ENCODE results near the gene LPO.

Gene LPO

DNA sequence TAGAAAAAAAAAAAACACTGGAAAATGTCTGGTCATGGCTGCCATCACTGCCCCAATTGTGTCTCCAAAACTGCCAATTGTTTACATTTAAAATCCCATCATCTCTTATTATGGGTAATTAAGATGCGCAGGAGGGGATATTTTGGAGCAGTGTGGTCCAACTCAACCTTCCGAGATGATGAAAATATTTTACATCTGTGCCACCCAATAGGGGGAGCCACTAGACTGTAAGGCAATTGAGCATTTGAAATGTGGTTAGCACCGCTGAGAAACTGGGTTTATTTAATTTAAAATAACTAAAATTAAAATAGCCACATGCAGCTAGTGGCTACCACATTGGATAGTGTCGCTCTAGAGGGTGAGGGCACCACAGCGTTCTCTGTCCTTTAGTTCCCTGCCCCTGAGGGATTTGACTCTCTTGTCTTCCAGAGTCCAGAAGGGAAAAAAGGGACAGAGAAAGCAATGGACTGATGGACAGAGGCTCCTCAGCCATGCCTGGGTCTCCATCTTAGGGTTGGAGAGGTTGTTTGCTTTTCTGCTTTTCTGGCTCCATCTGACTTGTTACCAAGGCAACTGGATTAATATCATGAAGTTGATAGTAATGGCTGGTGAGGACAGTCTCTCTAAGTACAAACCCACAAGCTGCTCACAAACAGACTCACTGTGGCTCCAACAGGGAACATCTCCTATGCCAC lies 38.9 kb downstream of the LPO start:
- no peak for DNase-seq (ENCODE audit: low read depth in 3 of 3, low spot score in 1 of 3)

DNA sequence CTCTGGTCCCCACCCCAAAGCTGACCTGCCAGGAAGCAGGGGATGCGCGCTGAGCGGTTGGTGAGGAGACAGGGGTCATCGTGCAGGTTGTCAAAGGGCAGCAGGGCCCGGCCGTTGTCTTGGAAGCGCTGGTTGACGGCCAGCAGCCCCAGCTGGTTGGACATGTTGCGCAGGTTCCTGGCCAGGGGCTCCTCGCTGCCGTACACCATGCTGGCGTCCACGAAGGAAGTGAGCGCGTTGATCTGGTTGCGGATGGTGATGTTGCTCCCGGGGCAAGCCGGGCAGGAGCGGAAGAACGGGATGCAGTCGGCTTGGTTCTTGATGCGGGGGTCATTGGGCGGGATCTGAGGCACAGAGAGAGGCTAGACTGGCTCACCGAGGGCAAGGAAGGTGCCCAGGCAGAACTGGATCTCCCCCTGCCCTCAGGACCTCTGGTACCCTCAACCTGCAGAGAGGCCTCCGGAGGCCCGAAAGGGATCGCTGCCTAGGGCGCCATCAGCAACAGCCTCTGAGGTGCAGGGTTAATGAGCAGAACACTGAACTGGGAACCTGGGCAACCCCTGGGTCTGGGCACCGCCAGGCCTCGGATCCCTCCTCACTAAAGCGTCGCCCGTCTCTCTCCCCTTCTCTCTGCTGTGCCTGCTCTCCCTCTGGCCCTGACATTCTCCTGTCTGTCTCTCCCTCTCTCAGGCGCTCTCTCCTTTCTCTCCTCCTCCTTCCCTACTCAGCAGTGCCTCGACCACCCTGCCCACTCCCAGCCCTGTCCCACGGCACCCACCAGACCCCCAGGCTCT lies 39.6 kb downstream of the LPO start:
- DNase-seq (ENCODE audit: low read depth in 3 of 3, low spot score in 1 of 3): no peak

DNA sequence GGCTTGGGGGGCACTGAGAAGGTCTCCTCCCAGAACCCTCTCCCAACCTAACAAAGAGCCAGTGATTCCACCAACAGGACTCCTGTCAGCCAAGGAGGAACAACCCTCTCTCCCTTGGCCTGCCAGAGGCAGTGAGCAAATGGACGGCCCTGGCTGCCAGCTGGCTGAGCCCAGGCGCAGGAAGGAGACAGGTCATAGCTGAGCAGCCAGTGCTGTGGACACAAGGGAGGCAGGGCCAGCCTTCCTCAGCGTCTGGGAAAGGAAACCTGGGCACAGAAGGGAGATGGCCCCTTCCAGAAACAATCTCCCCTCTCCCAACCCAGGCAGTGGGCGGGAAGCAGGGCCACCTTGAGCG lies 40.3 kb downstream of the LPO start:
- DNase-seq (ENCODE audit: low read depth in 3 of 3, low spot score in 1 of 3): no peak

DNA sequence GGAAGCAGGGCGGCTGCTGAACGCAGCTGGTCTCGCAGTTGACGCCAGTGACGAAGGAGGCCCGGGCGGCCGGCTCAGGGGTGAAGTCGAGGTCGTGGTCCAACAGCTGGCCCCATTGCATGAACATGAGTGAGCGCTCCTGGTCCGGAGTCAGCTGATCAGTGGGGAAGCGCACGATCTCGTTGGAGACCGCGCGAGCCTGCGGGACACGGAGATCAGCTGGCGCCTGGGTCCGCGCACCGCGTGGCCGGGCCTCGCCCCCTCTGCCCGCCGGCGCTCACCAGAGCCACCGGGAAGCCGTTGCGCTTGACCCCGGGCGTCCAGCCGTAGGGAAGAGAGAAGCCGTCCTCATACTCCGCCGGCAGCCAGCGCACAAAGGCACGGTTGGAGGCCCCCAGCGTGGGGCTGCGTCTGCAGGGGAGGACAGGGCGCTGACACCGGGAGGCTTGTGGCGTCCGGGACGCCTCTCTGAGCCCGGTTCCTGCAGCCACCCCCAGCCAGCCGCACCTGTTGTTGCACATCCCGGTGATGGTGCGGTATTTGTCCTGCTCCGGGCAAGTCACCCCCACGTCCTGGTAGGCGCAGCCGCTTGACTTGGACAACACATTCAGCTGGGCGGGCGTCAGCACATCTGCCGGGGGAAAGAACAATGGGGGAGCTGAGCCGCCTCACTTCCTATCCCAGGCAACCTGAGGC lies 40.8 kb downstream of the LPO start:
- no peak for DNase-seq (ENCODE audit: low read depth in 3 of 3, low spot score in 1 of 3)

DNA sequence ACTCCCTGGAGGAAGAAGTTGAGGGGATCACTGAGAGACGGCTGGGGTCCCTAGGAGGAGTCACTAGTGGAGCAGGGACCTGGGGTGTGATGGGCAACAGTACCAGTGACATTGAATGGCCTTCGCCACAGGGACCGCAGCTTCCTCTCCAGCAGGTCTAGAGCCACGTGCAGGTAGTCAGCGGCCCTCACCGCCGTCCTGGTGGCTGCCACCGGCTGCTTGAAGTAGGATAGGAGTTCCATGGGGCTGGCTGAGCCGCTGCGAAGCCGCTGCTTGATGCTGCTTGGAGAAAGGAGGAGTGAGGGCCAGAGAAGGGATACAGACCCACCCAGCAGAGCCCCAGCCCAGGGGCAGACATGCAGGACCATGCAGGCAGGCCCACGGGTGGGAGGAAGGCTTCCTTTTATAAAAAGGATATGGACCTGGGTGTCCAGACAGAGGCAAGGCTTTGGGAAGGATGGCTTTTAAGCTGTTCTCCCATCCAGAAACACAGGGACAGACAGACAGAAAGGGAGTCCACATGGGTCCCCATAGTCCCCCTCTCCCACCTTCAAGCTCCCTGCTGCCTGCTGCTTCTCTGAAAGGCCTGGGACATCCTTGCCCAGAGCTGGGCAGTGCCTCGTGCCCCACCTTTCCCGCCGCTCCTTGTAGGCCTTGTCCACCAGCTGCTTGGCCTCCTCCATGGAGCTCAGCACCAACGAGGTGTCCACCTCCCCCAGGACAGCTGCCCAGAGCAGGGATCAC lies 41.5 kb downstream of the LPO start:
- DNase-seq (ENCODE audit: low read depth in 3 of 3, low spot score in 1 of 3): no peak

DNA sequence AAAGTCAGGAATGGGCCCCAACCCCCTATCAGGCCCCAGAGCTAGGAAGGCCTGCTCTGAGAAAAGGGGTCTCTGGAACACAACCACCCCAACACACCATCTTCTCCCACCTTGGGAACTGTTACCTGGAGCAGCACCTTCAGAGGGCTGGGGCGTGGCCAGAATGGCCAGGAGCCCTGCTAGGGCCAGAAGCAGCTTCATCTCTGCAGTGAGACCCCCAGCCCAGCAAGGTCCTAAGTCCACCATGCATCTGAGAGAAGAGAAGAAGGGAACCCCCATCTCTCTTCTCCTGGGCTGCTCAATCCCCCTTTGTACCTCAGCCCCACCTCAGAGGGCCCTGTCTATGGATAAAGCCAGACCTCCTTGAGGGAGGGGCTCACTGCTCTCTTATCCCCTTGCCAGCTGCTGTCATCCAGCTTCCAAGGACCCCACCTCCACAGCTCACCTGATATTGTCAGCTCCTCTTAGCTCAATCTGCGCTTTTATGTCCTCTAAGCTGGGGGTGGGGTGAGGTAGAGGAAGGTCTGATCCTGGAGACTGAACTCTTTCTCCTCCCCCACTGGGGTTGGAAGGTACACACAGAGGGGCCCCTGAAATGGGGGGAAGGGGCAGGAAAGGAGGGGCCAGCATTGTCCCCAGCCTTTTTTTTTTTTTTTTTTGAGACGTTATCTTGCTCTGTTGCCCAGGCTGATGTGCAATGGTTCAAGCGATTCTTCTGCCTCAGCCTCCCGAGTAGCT lies 42.3 kb downstream of the LPO start, which contains the start of gene MPO:
Gene MPO, minus strand, starts transcription at position 456 of the 738 bp plus-strand sequence. Its CDS starts 177 bp downstream, at position 279.
- no peak for DNase-seq (ENCODE audit: low read depth in 3 of 3, low spot score in 1 of 3)

DNA sequence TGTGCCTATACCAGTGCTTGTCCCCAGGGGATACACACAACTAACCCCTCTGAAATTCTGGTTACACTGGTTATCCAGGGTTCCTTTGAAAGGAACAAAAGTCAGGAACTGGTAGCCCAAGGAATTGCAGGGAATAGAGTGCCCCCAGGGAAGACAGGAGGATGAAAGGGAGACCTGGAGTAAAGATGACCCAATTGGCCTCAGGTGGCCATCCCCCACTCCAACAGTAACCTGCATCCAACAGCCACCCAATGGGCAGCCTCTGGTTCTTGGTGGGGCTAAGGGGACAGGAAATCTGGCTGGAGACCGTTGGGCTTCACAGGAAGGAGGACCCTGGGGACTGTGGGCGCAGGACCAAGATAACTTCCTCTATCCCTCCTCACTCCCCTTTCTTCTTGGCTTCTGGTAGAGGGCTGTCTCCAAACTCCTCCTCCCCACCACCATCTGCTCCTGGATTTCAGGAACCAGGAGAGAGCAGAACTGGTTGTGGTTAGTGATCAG lies 43.2 kb downstream of the LPO start:
- no peak for DNase-seq (ENCODE audit: low read depth in 3 of 3, low spot score in 1 of 3)

DNA sequence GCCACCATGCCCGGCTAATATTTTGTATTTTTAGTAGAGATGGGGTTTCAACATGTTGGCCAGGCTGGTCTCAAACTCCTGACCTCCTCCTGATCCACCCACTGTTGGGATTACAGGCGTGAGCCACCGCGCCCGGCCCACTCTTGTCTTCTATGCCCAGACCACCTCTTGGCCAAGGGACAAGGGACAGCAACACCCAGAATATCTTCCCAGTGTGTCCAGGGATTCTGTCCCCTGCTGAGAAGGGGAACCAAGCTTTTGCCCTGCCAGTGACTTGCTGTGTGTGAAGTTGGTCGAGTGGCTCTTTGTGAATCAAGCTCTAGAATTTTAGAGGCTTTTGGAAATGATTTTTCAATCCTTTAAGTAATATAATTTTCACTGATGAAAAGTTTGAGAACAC lies 44.1 kb downstream of the LPO start:
- no peak for DNase-seq (ENCODE audit: low read depth in 3 of 3, low spot score in 1 of 3)

DNA sequence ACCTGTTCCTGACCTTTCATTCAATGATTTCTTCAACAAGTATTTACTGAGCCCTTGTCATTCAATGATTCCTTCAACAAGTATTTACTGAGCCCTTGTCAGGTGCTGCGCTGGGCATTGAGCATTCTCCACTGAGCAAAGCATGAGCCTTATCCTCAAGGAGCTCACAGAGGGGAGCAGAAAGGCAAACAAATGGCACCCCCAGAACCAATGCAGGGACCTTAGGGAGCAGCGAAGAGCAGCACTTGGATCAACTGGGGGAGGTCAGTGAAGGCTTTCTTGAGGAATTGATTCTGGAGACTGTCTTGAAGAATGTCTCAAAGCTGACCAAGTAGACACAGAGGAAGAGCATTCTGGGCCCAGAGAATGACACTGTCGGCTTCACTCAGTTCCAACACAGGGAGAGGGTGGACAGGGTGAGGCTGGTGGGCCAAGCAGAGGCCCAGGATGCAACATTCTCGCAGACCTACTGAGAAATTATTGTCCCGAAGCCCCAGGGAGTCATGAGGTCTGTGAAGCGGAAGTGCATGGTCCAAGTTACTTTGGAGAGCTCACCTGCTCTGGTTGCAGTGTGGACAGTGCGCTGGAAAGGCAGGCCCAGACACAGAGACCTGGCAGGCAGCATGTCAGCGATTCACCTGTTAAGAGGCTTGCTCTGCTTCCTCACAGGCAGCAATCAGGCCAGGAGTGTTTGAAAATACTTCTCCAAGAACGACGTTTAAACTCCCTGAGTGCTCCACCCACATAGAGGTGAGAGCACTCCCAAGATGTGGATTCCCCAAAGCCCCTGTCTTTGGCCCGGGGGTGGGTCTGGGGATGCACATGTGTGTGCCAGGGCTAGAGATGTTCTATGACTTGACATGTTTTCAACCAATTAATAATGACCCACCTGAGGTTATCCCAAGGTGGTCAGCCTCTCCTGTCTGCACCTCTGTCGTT lies 45.6 kb downstream of the LPO start:
- no peak for DNase-seq (ENCODE audit: low read depth in 3 of 3, low spot score in 1 of 3)

DNA sequence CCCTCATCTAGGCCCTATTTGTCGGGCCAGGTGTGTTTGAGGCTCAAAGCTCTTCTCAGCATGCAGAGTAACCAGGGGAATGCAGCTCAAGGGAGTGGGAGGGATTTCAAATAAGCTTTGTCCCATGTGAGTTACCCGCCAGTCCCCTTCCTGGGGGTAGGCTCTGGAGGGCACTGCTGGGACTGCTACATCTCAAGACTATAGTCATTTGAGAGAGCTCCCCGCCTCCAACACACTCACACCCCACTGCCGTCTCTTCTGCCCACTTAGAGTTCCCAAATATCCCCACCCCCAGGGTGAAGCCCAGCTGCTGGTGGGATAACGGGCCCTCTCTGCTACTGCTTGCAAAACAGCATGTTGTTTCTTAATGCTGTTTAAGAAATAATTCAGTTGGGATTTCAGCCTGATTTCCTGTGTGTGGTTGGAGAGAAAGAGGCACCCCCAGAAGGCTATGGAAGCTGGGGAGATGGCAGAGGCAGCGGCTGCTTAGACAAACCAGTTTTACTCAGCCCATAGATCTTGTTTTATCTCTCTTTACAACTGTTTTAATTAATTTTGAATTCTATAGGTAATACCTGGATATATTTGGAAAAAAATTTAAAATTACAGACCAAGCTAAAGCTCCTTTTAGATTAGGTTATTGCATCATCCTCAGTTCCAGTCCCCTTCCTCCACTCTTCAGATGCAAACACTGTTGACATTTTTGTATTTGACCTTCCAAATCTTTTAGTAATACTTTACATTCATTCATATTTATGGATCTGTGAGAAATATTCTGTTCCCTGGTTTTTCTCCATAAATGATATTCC lies 46.4 kb downstream of the LPO start:
- no peak for DNase-seq (ENCODE audit: low read depth in 3 of 3, low spot score in 1 of 3)

DNA sequence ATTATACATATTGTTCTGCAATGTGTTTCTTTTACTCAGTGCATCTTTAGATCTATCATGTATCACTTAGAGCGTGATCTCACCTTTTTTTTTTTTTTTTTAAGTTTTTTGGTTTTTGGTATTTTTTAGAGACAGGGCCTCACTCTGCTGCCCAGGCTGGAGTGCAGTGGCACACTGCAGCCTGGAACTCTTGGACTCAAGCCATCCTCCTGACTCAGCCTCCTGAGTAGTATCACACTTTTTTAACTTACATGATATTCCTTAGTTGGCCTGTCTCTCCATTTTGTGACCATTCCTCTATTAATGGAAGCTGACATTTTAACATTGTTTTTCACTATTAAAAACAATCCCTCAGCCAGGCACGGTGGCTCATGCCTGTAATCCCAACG lies 47.0 kb downstream of the LPO start:
- no peak for DNase-seq (ENCODE audit: low read depth in 3 of 3, low spot score in 1 of 3)

DNA sequence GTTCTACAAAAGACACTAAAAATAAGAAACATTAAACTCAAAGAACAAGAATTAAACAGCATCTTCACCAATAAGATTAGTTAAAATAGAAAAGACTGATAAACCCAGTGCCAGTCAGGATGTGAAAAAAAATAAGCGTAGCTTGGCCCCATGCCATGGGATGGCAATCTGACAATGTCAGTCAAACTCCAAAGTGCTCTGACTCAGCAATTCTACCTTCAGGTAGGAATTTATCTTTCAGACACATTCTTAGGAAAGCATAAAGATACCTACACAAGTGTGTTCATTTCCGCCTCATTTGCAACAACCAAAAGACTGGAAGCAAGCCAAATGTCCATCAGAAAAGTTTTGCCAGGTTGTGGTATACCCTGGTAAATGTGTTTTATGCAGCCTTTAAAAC lies 51.5 kb downstream of the LPO start:
- no peak for DNase-seq (ENCODE audit: low read depth in 3 of 3, low spot score in 1 of 3)

DNA sequence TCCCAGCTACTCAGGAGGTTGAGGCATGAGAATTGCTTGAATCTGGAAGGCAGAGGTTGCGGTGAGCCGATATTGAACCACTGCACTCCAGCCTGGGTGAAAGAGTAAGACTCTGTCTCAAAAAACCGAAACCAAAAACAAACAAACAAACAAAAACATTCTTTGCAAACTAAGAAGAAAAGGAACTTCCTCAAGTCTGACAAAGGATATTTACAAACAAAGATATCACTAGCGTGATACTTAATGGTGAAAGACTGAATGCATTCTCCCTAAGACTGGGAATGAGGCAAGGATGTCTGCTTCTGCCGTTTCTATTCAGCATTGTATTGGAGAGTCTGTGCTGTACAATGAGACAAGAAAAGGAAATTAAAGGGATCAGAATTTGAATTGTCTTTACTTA lies 52.9 kb downstream of the LPO start:
- no peak for DNase-seq (ENCODE audit: low read depth in 3 of 3, low spot score in 1 of 3)

DNA sequence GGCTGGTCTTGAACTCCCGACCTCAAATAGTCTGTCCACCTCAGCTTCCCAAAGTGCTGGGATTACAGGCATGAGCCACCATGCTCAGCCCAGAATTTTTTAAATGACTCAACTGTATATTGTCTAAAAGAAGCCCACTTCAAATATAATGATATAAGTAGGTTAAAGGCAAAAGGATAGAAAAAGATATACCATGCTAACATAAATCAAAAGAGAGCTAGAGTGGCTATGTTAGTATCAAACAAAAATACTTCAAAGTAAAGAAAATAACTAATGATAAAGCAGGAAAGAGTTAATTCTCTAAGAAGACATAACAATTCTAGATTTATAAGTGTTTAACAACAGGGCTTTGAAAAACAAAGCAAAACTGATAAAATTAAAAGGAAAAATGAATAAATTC lies 55.6 kb downstream of the LPO start:
- DNase-seq (ENCODE audit: low read depth in 3 of 3, low spot score in 1 of 3): no peak

DNA sequence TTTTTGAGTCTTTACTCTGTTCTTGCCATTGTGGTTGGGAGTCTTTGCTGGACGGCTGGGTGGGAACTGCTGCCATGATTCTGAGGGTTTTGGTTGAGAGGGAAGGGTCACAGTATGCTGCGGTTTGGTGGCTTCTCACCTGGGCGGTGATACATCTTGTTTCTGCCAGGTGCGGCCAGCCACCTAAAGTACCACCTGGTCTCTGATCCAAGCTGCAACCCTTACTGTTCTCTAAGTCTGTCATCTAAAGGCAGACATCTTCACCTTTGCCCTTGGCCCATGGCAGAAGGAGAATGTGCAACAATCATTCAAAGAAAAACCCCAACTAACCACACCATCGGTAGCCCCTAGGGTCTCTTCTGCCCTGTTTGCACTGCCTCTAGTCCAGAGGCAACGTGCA lies 62.0 kb downstream of the LPO start:
- DNase-seq (ENCODE audit: low read depth in 3 of 3, low spot score in 1 of 3): no peak

DNA sequence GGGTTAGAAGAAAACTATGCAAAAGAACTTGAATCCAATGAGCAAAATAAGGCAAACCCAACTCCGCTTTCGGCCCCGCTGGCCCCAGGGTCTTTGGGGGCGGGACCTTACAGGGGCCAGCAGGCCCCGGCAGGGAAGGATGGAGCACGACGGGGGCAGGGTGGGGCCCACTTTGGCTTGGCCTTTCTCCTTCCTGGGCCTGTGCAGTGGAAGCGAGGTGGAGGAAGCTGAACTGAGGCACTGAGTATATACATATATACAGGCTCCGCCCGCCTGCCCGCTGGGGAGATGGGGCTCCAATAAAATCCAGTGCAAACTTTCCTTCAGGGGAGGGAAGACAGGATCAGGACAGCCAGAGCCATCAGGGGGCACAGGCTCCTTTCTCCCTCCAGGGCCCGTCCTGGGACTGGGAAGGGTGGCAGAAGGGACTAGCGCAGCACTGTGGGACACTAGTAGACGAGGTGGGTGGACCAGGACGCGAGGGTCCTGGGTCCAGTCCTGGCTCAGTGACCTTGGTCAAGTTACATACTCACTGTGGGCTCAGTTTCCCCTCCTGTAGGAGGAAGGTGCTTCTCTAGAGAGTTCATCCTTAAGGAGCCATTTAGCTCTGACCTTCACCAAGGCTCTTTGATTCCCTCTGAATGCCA lies 63.2 kb downstream of the LPO start:
- no peak for DNase-seq (ENCODE audit: low read depth in 3 of 3, low spot score in 1 of 3)

DNA sequence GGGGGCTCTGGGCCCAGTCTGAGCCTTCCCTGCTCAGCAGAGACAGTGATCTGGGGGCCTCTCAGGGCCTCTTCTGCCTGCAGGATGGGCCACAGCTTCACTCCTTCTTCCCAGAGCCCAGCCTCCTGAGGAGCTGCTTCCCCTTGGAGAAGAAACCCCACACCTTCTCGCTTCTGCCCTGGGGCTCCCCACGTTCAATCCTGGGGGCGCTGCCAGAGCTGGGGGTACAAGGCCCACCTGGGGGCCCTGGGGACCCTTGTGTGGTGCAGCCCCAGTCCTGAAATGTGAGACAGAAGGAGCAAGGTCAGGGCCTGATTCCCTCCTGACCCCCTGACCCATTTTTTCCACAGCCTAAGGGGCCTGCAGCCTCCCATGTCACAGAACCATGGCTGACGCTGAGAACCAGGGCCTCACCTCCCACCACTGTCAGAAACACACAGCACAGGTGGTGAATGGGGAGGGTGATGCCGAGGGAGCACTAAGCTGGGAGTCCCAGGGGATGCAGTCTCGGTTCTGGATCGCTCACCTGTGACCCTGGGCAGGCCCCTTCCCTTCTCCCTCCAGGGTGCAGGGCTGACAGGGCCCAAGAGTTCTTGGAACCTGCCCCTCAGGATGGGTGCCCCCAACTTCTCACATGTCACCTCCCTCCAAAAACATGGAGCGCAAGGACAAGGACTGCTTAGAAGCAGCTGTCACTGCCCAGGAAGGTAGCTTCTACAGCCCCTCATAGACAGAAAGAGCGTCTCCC lies 64.0 kb downstream of the LPO start:
- DNase-seq (ENCODE audit: low read depth in 3 of 3, low spot score in 1 of 3): no peak

Data from stimulated activated CD4-positive, alpha-beta T cell treated with anti-CD3 and anti-CD28 coated beads, TNF-alpha, amount 100 ng/mL, for 1 hour (primary cell).